Loucy (cell line): ENCODE measurements around the gene CSPG5.

Source experiments
- H2AFZ ChIP-seq: fragments of 200-600 bp; sonication (generic); 2 replicates; pipeline ENCODE4 v1.6.0; 2016; ENCODE audit warnings: antibody characterized with exemption, mild to moderate bottlenecking, low read length, moderate library complexity
- H3F3A ChIP-seq: fragments of 200-600 bp; 2 replicates; pipeline ENCODE4 v1.6.0; 2016; ENCODE audit warnings: antibody characterized with exemption, low read depth, mild to moderate bottlenecking
- H3K27me3 ChIP-seq: fragments of 200-600 bp; sonication (generic); 2 replicates; pipeline ENCODE4 v1.6.1; 2014; ENCODE audit warnings: low read length, mild to moderate bottlenecking; ENCODE audit not compliant: insufficient read depth, poor library complexity, severe bottlenecking
- H3K36me3 ChIP-seq: fragments of 200-600 bp; sonication (generic); 2 replicates; pipeline ENCODE4 v1.6.1; 2016; ENCODE audit warnings: low read length; ENCODE audit not compliant: insufficient read depth
- H3K4me1 ChIP-seq: fragments of 200-600 bp; sonication (generic); 2 replicates; pipeline ENCODE4 v1.5.1; 2014; ENCODE audit warnings: low read length, mild to moderate bottlenecking; ENCODE audit not compliant: insufficient read depth, poor library complexity, severe bottlenecking
- H3K4me2 ChIP-seq: fragments of 200-600 bp; sonication (generic); 2 replicates; pipeline ENCODE4 v1.6.0; 2014; ENCODE audit warnings: antibody characterized with exemption, low read length, low read depth, mild to moderate bottlenecking; ENCODE audit not compliant: poor library complexity, severe bottlenecking
- H3K4me3 ChIP-seq: fragments of 200-600 bp; sonication (generic); 2 replicates; pipeline ENCODE4 v1.5.1; 2014; ENCODE audit warnings: low read length, mild to moderate bottlenecking, mixed read lengths; ENCODE audit not compliant: poor library complexity, severe bottlenecking
- H3K79me2 ChIP-seq: fragments of 200-600 bp; sonication (generic); 2 replicates; pipeline ENCODE4 v1.6.1; 2014; ENCODE audit warnings: low read length; ENCODE audit not compliant: insufficient read depth
- H3K9ac ChIP-seq: fragments of 200-600 bp; sonication (generic); 2 replicates; pipeline ENCODE4 v1.6.0; 2014; ENCODE audit warnings: mild to moderate bottlenecking, low read depth, low read length, moderate library complexity; ENCODE audit not compliant: poor library complexity, severe bottlenecking
- H3K9me2 ChIP-seq: fragments of 200-600 bp; sonication (generic); replicated peaks from 2 replicates; pipeline ENCODE4 v1.6.1; 2016; ENCODE audit warnings: low read depth, low read length, mixed read lengths
- H3K9me3 ChIP-seq: fragments of 200-600 bp; sonication (generic); 2 replicates; pipeline ENCODE4 v1.6.1; 2014; ENCODE audit warnings: mild to moderate bottlenecking, antibody characterized with exemption, low read length, low read depth; ENCODE audit not compliant: insufficient read depth
- H4K20me1 ChIP-seq: fragments of 200-600 bp; sonication (generic); 2 replicates; pipeline ENCODE4 v1.6.0; 2014; ENCODE audit warnings: antibody characterized with exemption, low read length, mild to moderate bottlenecking; ENCODE audit not compliant: insufficient read depth, poor library complexity, severe bottlenecking
- CTCF ChIP-seq: fragments of 200-600 bp; sonication (generic); conservative IDR thresholded peaks from 2 replicates; pipeline ENCODE4 v1.5.1; 2014; ENCODE audit warnings: mild to moderate bottlenecking, antibody characterized with exemption, low read length
- EZH2phosphoT487 ChIP-seq: fragments of 200-600 bp; IDR thresholded peaks from 2 replicates; pipeline ENCODE4 v1.6.1; 2018; ENCODE audit warnings: antibody characterized with exemption, mild to moderate bottlenecking, moderate library complexity, borderline replicate concordance

Gene CSPG5

GRCh38 chr3:47578119-47578632 lies 489 bp downstream of the CSPG5 start:
- TF ChIP-seq EZH2phosphoT487 (no peak), CTCF (no peak)
- no peak overlapping the region for H2AFZ ChIP-seq
- H4K20me1 ChIP-seq: no peaks in the 10 kb centered on the region

GRCh38 chr3:47577583-47578118 lies 1.0 kb downstream of the CSPG5 start:
- H3K9me3 ChIP-seq: no peaks in the 10 kb centered on the region
- H3K4me2 ChIP-seq: no peak overlapping the region
- H3K4me3 ChIP-seq: no peak overlapping the region
- no peak overlapping the region for H2AFZ ChIP-seq
- H3K27me3 ChIP-seq: no peaks in the 10 kb centered on the region
- no peak for TF ChIP-seq EZH2phosphoT487
- no peak for TF ChIP-seq CTCF
- H3K9ac ChIP-seq: no peak overlapping the region
- no peaks in the 10 kb centered on the region for H4K20me1 ChIP-seq
- no peaks in the 10 kb centered on the region for H3K79me2 ChIP-seq
- H3K9me2 ChIP-seq: no peaks in the 10 kb centered on the region
- H3K36me3 ChIP-seq: no peaks in the 10 kb centered on the region
- H3K4me1 ChIP-seq: no peaks in the 10 kb centered on the region
- no peaks in the 10 kb centered on the region for H3F3A ChIP-seq

More at GRCh38 chr3:47578119-47578632, 489 bp downstream of the CSPG5 start:
- Histone ChIP-seq H3F3A (no peaks in the 10 kb centered on the region), H3K9me2 (no peaks in the 10 kb centered on the region), H3K36me3 (no peaks in the 10 kb centered on the region), H3K27me3 (no peaks in the 10 kb centered on the region), H3K79me2 (no peaks in the 10 kb centered on the region), H3K4me2 (no peak overlapping the region), H3K4me1 (no peaks in the 10 kb centered on the region), H3K9ac (no peak overlapping the region), H3K9me3 (no peaks in the 10 kb centered on the region), H3K4me3 (peak overlapping the region; percentile 60)

GRCh38 chr3:47573190-47574172 lies 5.2 kb downstream of the CSPG5 start:
- TF ChIP-seq EZH2phosphoT487 (no peak), CTCF (no peak)
- Histone ChIP-seq H3K9ac (no peak overlapping the region), H3K9me3 (no peaks in the 10 kb centered on the region), H3K27me3 (no peaks in the 10 kb centered on the region), H3K4me1 (no peaks in the 10 kb centered on the region), H4K20me1 (no peaks in the 10 kb centered on the region), H2AFZ (no peak overlapping the region), H3K4me2 (no peak overlapping the region), H3K36me3 (no peaks in the 10 kb centered on the region), H3K9me2 (no peaks in the 10 kb centered on the region), H3K79me2 (no peaks in the 10 kb centered on the region), H3K4me3 (no peak overlapping the region), H3F3A (no peaks in the 10 kb centered on the region)
